HCT116 (cell line): Measurements from ENCODE around the gene IYD. TPM values are rescaled to one million over a fixed set of nuclear protein-coding genes. Genes with fewer than 3 reads are reported as not detected.

Source experiments
- ATAC-seq: fragments of 200-7000 bp; cut with Tn5 transposase; 2 replicates; pipeline ENCODE4 v1.9.1; 2020; ENCODE audit warnings: mild to moderate bottlenecking, moderate library complexity
- BruUV-seq: library from RNA; stranded (reverse); fragments of 400-500 nt; replicated peaks from 2 replicates; lab custom pipeline; 2021; lab: Mats Ljungman, UMichigan
- CTCF ChIA-PET: fragments of 300-600 bp; sonication (Branson Sonifier 250); formaldehyde crosslinking; loops from one replicate; lab custom pipeline; 2021; ENCODE audit warnings: antibody characterized with exemption; lab: Charles Lee
- POLR2A ChIA-PET: fragments of 300-600, 350-600 bp; sonication (Branson Sonifier 250); formaldehyde crosslinking; loops from one replicate; lab custom pipeline; 2021; ENCODE audit warnings: antibody characterized with exemption; lab: Charles Lee
- RAD21 ChIA-PET, 2 experiments: fragments of 300-600 bp; sonication (Branson Sonifier 250); formaldehyde crosslinking; loops; one replicate each; lab custom pipeline; 2023; ENCODE audit warnings: low total read pairs in 2 of 2; ENCODE audit not compliant: uncharacterized antibody in 2 of 2, unreplicated experiment in 2 of 2, low non-redundant PET in 1 of 2; lab: Charles Lee
- DNase-seq: peaks from one replicate; pipeline ENCODE4 v3.0.0-alpha.2; 2010; ENCODE audit warnings: low read depth, low spot score
- H2AFZ ChIP-seq: fragments of 200-600 bp; shearing (Covaris generic), sonication (generic); 2 replicates; pipeline ENCODE4 v1.6.1; 2017; ENCODE audit warnings: low read depth, mixed run types, mixed read lengths, antibody characterized with exemption, low read length; ENCODE audit not compliant: poor library complexity, severe bottlenecking
- H3K27ac ChIP-seq: 2 replicates; pipeline ENCODE4 v1.5.1; 2012; ENCODE audit warnings: low read depth, low read length
- H3K27me3 ChIP-seq: fragments of 200-600 bp; sonication (generic); 2 replicates; pipeline ENCODE4 v1.6.1; 2016; ENCODE audit warnings: mixed run types, low read length, mixed read lengths; ENCODE audit not compliant: insufficient read depth
- H3K36me3 ChIP-seq, 2 experiments: fragments of 200-500 bp in 1 of 2; fragments of 200-600 bp in 1 of 2; sonication (Bioruptor generic) in 1 of 2; sonication (generic) in 1 of 2; 2 replicates each; pipeline versions ENCODE4 v1.5.1 to v1.6.1; 2014 to 2016; ENCODE audit warnings: low read length in 2 of 2, inconsistent platforms in 1 of 2, mixed read lengths in 1 of 2, mixed run types in 1 of 2; ENCODE audit not compliant: insufficient read depth in 2 of 2, control insufficient read depth in 1 of 2
- H3K4me1 ChIP-seq, 2 experiments: fragments of 200-600 bp in 1 of 2; sonication (generic) in 1 of 2; 2 replicates each; pipeline versions ENCODE4 v1.5.1 to v1.6.1; 2012 to 2017; ENCODE audit warnings: low read length in 2 of 2, inconsistent platforms in 1 of 2, mild to moderate bottlenecking in 1 of 2, mixed read lengths in 1 of 2, mixed run types in 1 of 2, moderate library complexity in 1 of 2; ENCODE audit not compliant: insufficient read depth in 2 of 2, control insufficient read depth in 1 of 2
- H3K4me2 ChIP-seq: fragments of 200-600 bp; sonication (generic); 2 replicates; pipeline ENCODE4 v1.6.1; 2017; ENCODE audit warnings: mixed run types, low read length, mixed read lengths
- H3K4me3 ChIP-seq, 2 experiments: fragments of 200-600 bp in 1 of 2; sonication (generic) in 1 of 2; replicated peaks in 1 of 2; 2 replicates each; pipeline ENCODE4 v1.5.1; 2011 to 2016; ENCODE audit warnings: low read length in 2 of 2, control low read depth in 1 of 2, low read depth in 1 of 2, mild to moderate bottlenecking in 1 of 2, mixed read lengths in 1 of 2, mixed run types in 1 of 2
- H3K79me2 ChIP-seq: fragments of 200-600 bp; sonication (generic); 2 replicates; pipeline ENCODE4 v1.6.1; 2017; ENCODE audit warnings: mild to moderate bottlenecking, mixed run types, low read length, moderate library complexity, mixed read lengths; ENCODE audit not compliant: insufficient read depth
- H3K9ac ChIP-seq: fragments of 200-600 bp; sonication (generic); 2 replicates; pipeline ENCODE4 v1.6.1; 2016; ENCODE audit warnings: low read length, mixed read lengths
- H3K9me2 ChIP-seq: fragments of 200-600 bp; sonication (generic), shearing (Covaris generic); 2 replicates; pipeline ENCODE4 v1.6.1; 2017; ENCODE audit warnings: mixed run types, mild to moderate bottlenecking, moderate library complexity; ENCODE audit not compliant: insufficient read depth
- H3K9me3 ChIP-seq, 2 experiments: fragments of 200-500 bp in 1 of 2; fragments of 200-600 bp in 1 of 2; sonication (Bioruptor generic) in 1 of 2; sonication (generic) in 1 of 2; 2 replicates each; pipeline ENCODE4 v1.6.1; 2014 to 2017; ENCODE audit warnings: low read length in 2 of 2, mixed read lengths in 2 of 2, inconsistent platforms in 1 of 2, low read depth in 1 of 2, mild to moderate bottlenecking in 1 of 2, mixed run types in 1 of 2, moderate library complexity in 1 of 2; ENCODE audit not compliant: control insufficient read depth in 1 of 2, insufficient read depth in 1 of 2
- H4K20me1 ChIP-seq: fragments of 200-600 bp; sonication (generic), shearing (Covaris generic); 2 replicates; pipeline ENCODE4 v1.6.1; 2017; ENCODE audit warnings: mixed run types, mild to moderate bottlenecking, moderate library complexity; ENCODE audit not compliant: insufficient read depth
- ATF3 ChIP-seq: IDR thresholded peaks from 2 replicates; pipeline ENCODE4 v1.6.1; 2012
- CEBPB ChIP-seq: IDR thresholded peaks from 2 replicates; pipeline ENCODE4 v1.6.1; 2012; ENCODE audit warnings: low read depth
- EGR1 ChIP-seq: IDR thresholded peaks from 2 replicates; pipeline ENCODE4 v1.6.1; 2012; ENCODE audit warnings: low read depth
- FOSL1 ChIP-seq: IDR thresholded peaks from 2 replicates; pipeline ENCODE4 v1.6.1; 2012; ENCODE audit warnings: low read depth
- POLR2A ChIP-seq: IDR thresholded peaks from 2 replicates; pipeline ENCODE4 v1.7.0; 2011; ENCODE audit warnings: borderline replicate concordance; ENCODE audit not compliant: insufficient read depth, insufficient read length; ENCODE audit errors: extremely low read depth
- RAD21 ChIP-seq: IDR thresholded peaks from 2 replicates; pipeline ENCODE4 v1.6.1; 2012; ENCODE audit warnings: low read depth, mild to moderate bottlenecking
- REST ChIP-seq: IDR thresholded peaks from 2 replicates; pipeline ENCODE4 v1.6.1; 2012; ENCODE audit warnings: low read depth
- SP1 ChIP-seq: IDR thresholded peaks from 2 replicates; pipeline ENCODE4 v1.6.1; 2012; ENCODE audit warnings: low read depth
- SRF ChIP-seq: IDR thresholded peaks from 2 replicates; pipeline ENCODE4 v1.6.1; 2012; ENCODE audit warnings: low read depth
- ZBTB33 ChIP-seq: IDR thresholded peaks from 2 replicates; pipeline ENCODE4 v1.6.1; 2011; ENCODE audit warnings: mild to moderate bottlenecking, low read length, moderate library complexity; ENCODE audit not compliant: insufficient replicate concordance; ENCODE audit errors: extremely low read depth
- ZNF274 ChIP-seq: fragments of 200-500 bp; sonication (Bioruptor generic); IDR thresholded peaks from 2 replicates; pipeline ENCODE4 v1.6.1; 2014; ENCODE audit warnings: mild to moderate bottlenecking, low read depth, low read length, inconsistent platforms
- intact Hi-C: fragments of 100-400 bp; cut with micrococcal nuclease; formaldehyde crosslinking; loops from 2 replicates; pipeline ENCODE4 v1.10.0; 2022
- total RNA-seq: library from RNA; stranded (reverse); gene quantifications from one replicate; pipeline ENCODE4 v1.2.1, GENCODE V29; 2021; ENCODE audit not compliant: unreplicated experiment

IYD gene
- total RNA-seq, 1 experiment from 2014 or later: not detected

GRCh38 chr6:150332939-150333584 is 35.8 kb upstream of the IYD start:
- ATAC-seq: no peak
- no peaks in the 10 kb centered on the region for H3K9me3 ChIP-seq
- intact Hi-C loops: loop anchor here (10.0 kb wide), 1 partner anchor 188 kb away; the partner anchor contains the start of gene PPP1R14C
- H3K4me3 ChIP-seq: no peak overlapping the region
- no peak overlapping the region for H3K27ac ChIP-seq
- H3K36me3 ChIP-seq: no peaks in the 10 kb centered on the region
- BruUV-seq: no TSS peak
- no peaks in the 10 kb centered on the region for H3K27me3 ChIP-seq
- no peaks in the 10 kb centered on the region for H4K20me1 ChIP-seq
- ChIA-PET CTCF (no interaction called here), POLR2A (no interaction called here), RAD21 (no interaction called here)
- H3K9ac ChIP-seq: no peak overlapping the region
- no peak overlapping the region for H2AFZ ChIP-seq
- peaks cover 0 to 8% of the 10 kb centered on the region in 2 experiments; a peak in 2 of 4 replicates for H3K4me1 ChIP-seq
- no peaks in the 10 kb centered on the region for H3K9me2 ChIP-seq
- no peaks in the 10 kb centered on the region for H3K79me2 ChIP-seq
- H3K4me2 ChIP-seq: no peak overlapping the region
- TF ChIP-seq FOSL1 (no peak), ZBTB33 (no peak), CEBPB (no peak), EGR1 (no peak), SRF (no peak), RAD21 (no peak), ATF3 (no peak), SP1 (no peak), ZNF274 (no peak), REST (no peak), POLR2A (no peak)
- no peak for DNase-seq
